GM12892 (cell line): ENCODE measurements around the gene BTBD6.

ENCODE experiments used
- POLR2A ChIP-seq: IDR thresholded peaks from 2 replicates; pipeline ENCODE4 v1.6.1; 2011; ENCODE audit warnings: low read depth, low read length, control low read depth
- POLR2AphosphoS5 ChIP-seq: IDR thresholded peaks from 2 replicates; pipeline ENCODE4 v1.6.1; 2011; ENCODE audit warnings: low read depth, low read length, control low read depth
- TAF1 ChIP-seq: IDR thresholded peaks from 2 replicates; pipeline ENCODE4 v1.6.1; 2011; ENCODE audit warnings: low read depth, mild to moderate bottlenecking, control low read depth, low read length, borderline replicate concordance

DNA sequence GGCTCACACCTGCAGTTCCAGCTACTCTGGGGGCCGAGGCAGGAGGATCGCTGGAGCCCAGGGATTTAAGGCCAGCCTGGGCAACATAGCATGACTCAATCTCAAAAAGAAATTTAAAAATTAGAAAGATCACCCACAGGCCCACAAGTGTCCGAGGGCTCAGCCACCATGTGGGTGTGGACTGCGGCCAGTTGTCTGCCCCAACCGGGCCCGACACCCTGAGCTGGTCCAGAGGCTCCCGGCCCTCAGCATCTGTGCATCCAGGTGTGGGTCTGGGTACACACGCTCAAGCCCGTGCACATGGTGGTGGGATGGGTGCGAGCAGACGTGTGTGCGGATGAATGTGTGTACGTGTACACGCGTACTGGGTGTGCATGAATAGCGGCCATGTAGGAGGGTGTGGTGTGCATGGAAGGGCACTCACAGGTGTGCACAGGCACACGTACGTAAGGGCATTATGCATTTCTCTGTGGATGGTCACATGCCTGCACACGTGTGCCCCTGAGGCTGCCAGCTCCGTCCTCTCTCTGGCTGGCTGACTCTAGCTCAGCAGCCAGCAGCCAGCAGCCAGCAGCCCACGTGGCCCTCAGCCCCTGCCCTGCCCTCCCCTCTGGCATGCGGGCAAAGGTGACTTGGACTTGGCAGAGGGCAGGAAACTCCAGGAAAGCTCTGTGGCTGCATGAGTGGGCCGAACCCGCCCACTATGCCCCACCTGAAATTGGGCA, 44.0 kb upstream of the BTBD6 start:
- TF ChIP-seq POLR2AphosphoS5: no peak
- no peak for TF ChIP-seq POLR2A
- TF ChIP-seq TAF1: no peak
